K562 (cell line): ENCODE data around the gene ANKRD61. TPM values are rescaled to one million over a fixed set of nuclear protein-coding genes. Genes with fewer than 3 reads are reported as not detected.

Experiments used
- BACH1 ChIP-seq: fragments of 200-800 bp; sonication (Bioruptor generic); IDR thresholded peaks from 2 replicates; pipeline ENCODE4 v1.6.1; 2016; ENCODE audit warnings: missing genetic modification characterization, missing compliant biosample characterization
- GTF2A2 ChIP-seq: IDR thresholded peaks from 2 replicates; pipeline ENCODE4 v1.6.1; 2016; ENCODE audit warnings: mild to moderate bottlenecking, missing genetic modification characterization, missing compliant biosample characterization
- HBP1 ChIP-seq: fragments of 450-650 bp; formaldehyde crosslinking; IDR thresholded peaks from 2 replicates; pipeline ENCODE4 v1.4.0; 2022; ENCODE audit warnings: missing genetic modification characterization
- HIVEP1 ChIP-seq: fragments of 250-450 bp; sonication (Bioruptor Pico); IDR thresholded peaks from 2 replicates; pipeline ENCODE4 v1.4.0; 2020; ENCODE audit warnings: mild to moderate bottlenecking
- KLF1 ChIP-seq: fragments of 450-650 bp; IDR thresholded peaks from 2 replicates; pipeline ENCODE4 v1.6.1; 2016; ENCODE audit warnings: missing genetic modification characterization, missing compliant biosample characterization
- NEUROD1 ChIP-seq: fragments of 150-350 bp; IDR thresholded peaks from 2 replicates; pipeline ENCODE4 v1.6.1; 2014; ENCODE audit warnings: borderline replicate concordance, low read length, low read depth; ENCODE audit not compliant: partially characterized antibody
- NR2C1 ChIP-seq, 2 experiments: fragments of 450-650 bp; IDR thresholded peaks; 2 replicates each; pipeline ENCODE4 v1.6.1; 2017; ENCODE audit warnings: mild to moderate bottlenecking in 2 of 2, antibody characterized with exemption in 1 of 2, inconsistent platforms in 1 of 2, missing compliant biosample characterization in 1 of 2, missing genetic modification characterization in 1 of 2
- RBM34 ChIP-seq: fragments of 200-400 bp; formaldehyde crosslinking; IDR thresholded peaks from 2 replicates; pipeline ENCODE4 v1.6.1; 2018; ENCODE audit warnings: low read length, borderline replicate concordance; ENCODE audit not compliant: insufficient read depth
- RBM39 ChIP-seq: fragments of 200-400 bp; formaldehyde crosslinking; optimal IDR thresholded peaks from 2 replicates; pipeline ENCODE3; 2018; ENCODE audit warnings: low read depth, low read length
- SRSF3 ChIP-seq: fragments of 200-400 bp; formaldehyde crosslinking; IDR thresholded peaks from 2 replicates; pipeline ENCODE4 v1.6.1; 2016; ENCODE audit warnings: mild to moderate bottlenecking, low read length, moderate library complexity; ENCODE audit not compliant: insufficient read depth
- TCF7 ChIP-seq: sonication (generic); IDR thresholded peaks from 2 replicates; pipeline ENCODE4 v1.6.1; 2016; ENCODE audit warnings: antibody characterized with exemption, borderline replicate concordance
- ZKSCAN1 ChIP-seq: fragments of 150-350 bp; IDR thresholded peaks from 2 replicates; pipeline ENCODE4 v1.6.1; 2016; ENCODE audit warnings: low read depth, low read length
- ZNF561 ChIP-seq: fragments of 450-650 bp; formaldehyde crosslinking; conservative IDR thresholded peaks from 2 replicates; pipeline ENCODE4 v1.4.0; 2020; ENCODE audit warnings: mild to moderate bottlenecking, moderate library complexity
- ZNF696 ChIP-seq: fragments of 250-450 bp; sonication (Bioruptor Pico); conservative IDR thresholded peaks from 2 replicates; pipeline ENCODE4 v1.4.0; 2020; ENCODE audit warnings: mild to moderate bottlenecking, moderate library complexity
- polyA plus RNA-seq, 8 experiments: library from polyadenylated mRNA; depleted of rRNA in 4 of 8; stranded (reverse) in 5 of 8; unstranded in 3 of 8; fragments of >200 nt; fragmentation: Nextera tagmentation in 2 of 8; fragmentation: Illumina TruSeq in 1 of 8; extraction: Ambion mirVana in 2 of 8; extraction: Trizol in 1 of 8; gene quantifications; 2 replicates each; pipeline versions ENCODE4 v1.2.1 to v1.2.3, GENCODE V29; 2011 to 2014; ENCODE audit warnings: inconsistent platforms in 1 of 8, missing spikeins in 1 of 8
- total RNA-seq, 7 experiments: library from RNA; depleted of rRNA in 6 of 7; stranded (reverse); fragments of >200 nt in 6 of 7; fragmentation: Illumina TruSeq in 2 of 7; extraction: Trizol in 2 of 7; gene quantifications; 2 replicates each; pipeline versions ENCODE4 v1.2.1 to v1.2.3, GENCODE V29; 2011 to 2021; ENCODE audit warnings: low replicate concordance in 1 of 7
- TF ChIP-seq, protein P1 (sequence below): sonication (generic); formaldehyde crosslinking; IDR thresholded peaks from 2 replicates; pipeline ENCODE4 v1.8.0; 2022; ENCODE audit warnings: missing genetic modification reagents, mild to moderate bottlenecking, moderate library complexity, borderline replicate concordance
- TF ChIP-seq, protein P2 (sequence below): sonication (generic); formaldehyde crosslinking; IDR thresholded peaks from 2 replicates; pipeline ENCODE4 v1.8.0; 2022; ENCODE audit warnings: mild to moderate bottlenecking, missing genetic modification reagents, borderline replicate concordance

ANKRD61 gene
- total and polyA plus RNA-seq, 9 of the 15 experiments (the other 6 are each of a cell fraction or from before 2014, with no cell fraction given), result 0.08 to 0.11 (median 0.09) TPM; not detected in 5

GRCh38 chr7:6008668-6009611 lies 22.2 kb upstream of the ANKRD61 start, which contains the start of the genes AIMP2 and PMS2 (continued):
- TF ChIP-seq KLF1 (tag) (peak; percentile 77), GTF2A2 (no peak), TCF7 (no peak), RBM34 (no peak), BACH1 (tag) (no peak; the same call in 1 of the 2 replicates), HIVEP1 (0 out of 2 replicates have a peak, but pooled peaks have one; percentile 84), ZNF561 (CRISPR knock-in tag) (no peak; the same call in 1 of the 2 replicates), ZKSCAN1 (no peak), RBM39 (no peak), SRSF3 (no peak), NEUROD1 (no peak), ZNF696 (CRISPR knock-in tag) (no peak), HBP1 (CRISPR knock-in tag) (peak; percentile 65; the same call in 1 of the 2 replicates), NR2C1 (IDR thresholded peaks at IDR 0.05) (peak; percentile 96), NR2C1 (tag; IDR thresholded peaks at IDR 0.05) (peak; percentile 97)
- TF ChIP-seq, protein P1, sequence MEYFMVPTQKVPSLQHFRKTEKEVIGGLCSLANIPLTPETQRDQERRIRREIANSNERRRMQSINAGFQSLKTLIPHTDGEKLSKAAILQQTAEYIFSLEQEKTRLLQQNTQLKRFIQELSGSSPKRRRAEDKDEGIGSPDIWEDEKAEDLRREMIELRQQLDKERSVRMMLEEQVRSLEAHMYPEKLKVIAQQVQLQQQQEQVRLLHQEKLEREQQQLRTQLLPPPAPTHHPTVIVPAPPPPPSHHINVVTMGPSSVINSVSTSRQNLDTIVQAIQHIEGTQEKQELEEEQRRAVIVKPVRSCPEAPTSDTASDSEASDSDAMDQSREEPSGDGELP (CRISPR knock-in tag), result peak; percentile 88
- TF ChIP-seq, protein P2, sequence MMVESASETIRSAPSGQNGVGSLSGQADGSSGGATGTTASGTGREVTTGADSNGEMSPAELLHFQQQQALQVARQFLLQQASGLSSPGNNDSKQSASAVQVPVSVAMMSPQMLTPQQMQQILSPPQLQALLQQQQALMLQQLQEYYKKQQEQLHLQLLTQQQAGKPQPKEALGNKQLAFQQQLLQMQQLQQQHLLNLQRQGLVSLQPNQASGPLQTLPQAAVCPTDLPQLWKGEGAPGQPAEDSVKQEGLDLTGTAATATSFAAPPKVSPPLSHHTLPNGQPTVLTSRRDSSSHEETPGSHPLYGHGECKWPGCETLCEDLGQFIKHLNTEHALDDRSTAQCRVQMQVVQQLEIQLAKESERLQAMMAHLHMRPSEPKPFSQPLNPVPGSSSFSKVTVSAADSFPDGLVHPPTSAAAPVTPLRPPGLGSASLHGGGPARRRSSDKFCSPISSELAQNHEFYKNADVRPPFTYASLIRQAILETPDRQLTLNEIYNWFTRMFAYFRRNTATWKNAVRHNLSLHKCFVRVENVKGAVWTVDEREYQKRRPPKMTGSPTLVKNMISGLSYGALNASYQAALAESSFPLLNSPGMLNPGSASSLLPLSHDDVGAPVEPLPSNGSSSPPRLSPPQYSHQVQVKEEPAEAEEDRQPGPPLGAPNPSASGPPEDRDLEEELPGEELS (CRISPR knock-in tag), result peak; percentile 78; the same call in 1 of the 2 replicates
